ENCODE data around the gene FADS6. TPM values are rescaled to one million over a fixed set of nuclear protein-coding genes. Genes with fewer than 3 reads are reported as not detected.

FADS6 gene
- total RNA-seq, 2 experiments from 2014 or later, result not detected

DNA sequence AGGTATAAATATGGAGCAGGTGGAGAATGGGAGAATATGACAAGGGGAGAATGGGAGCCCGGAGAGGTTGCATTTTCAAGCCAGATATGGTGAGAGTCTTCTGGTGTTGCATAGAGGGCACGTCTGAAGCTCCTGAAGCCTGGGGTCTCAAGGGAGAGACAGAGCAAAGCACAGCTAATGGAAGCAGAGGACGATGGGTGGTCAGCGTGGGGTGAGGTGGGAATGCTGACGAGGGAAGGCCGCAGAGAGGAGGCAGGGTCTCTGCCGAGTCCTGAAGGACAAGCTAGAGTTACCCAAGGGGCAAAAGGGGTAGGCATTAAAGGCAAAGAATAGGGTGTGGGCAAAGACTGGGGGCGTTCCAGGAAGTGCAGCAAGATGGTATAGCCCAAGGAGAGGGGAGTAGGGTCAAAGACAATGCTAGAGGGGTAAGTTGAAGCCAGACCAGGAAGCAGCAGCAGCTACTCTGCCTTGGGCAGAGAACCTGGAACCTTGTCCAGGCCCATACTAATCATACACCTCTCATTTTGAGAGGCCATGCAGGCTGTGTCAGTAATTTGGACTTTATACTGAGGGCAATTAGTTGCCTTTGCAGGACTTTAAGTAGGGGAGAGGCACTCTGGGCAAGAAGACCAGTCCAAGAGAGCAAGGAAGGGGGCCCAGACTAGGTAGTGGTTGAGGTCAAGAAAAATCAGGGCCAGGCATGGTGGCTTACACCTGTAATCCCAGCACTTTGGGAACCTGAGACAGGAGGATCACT, 44.9 kb upstream of the FADS6 start:
- no peaks in the 10 kb centered on the region for H3K36me3 ChIP-seq (ENCODE audit: insufficient read depth, low read length)
- H3K4me3 Mint-ChIP-seq, result no peak overlapping the region
- intact Hi-C loops (cut with DNase I, micrococcal nuclease), result loop anchor here in 1 of 2 experiments (10.0 kb wide), 1 partner anchor 514 kb away; no protein-coding TSS in a partner anchor
- TF ChIP-seq, protein P1, sequence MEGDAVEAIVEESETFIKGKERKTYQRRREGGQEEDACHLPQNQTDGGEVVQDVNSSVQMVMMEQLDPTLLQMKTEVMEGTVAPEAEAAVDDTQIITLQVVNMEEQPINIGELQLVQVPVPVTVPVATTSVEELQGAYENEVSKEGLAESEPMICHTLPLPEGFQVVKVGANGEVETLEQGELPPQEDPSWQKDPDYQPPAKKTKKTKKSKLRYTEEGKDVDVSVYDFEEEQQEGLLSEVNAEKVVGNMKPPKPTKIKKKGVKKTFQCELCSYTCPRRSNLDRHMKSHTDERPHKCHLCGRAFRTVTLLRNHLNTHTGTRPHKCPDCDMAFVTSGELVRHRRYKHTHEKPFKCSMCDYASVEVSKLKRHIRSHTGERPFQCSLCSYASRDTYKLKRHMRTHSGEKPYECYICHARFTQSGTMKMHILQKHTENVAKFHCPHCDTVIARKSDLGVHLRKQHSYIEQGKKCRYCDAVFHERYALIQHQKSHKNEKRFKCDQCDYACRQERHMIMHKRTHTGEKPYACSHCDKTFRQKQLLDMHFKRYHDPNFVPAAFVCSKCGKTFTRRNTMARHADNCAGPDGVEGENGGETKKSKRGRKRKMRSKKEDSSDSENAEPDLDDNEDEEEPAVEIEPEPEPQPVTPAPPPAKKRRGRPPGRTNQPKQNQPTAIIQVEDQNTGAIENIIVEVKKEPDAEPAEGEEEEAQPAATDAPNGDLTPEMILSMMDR (IDR thresholded peaks at IDR 0.05), result no peak
- no peaks in the 10 kb centered on the region for H3K9me3 Mint-ChIP-seq
- ATAC-seq (ENCODE audit: poor library complexity) (no peak), DNase-seq (no peak)
- no peaks in the 10 kb centered on the region for H3K36me3 Mint-ChIP-seq (ENCODE audit: low read depth)
- no peak overlapping the region for H3K27ac ChIP-seq (ENCODE audit: low read depth in 1 of 2, low read length in 2 of 2)
- peaks cover 0 to 11% of the 10 kb centered on the region in 2 experiments for H3K9me3 ChIP-seq (ENCODE audit: control insufficient read depth in 1 of 2, insufficient read depth in 1 of 2, low read length in 2 of 2)
- no peaks in the 10 kb centered on the region for H3K4me1 Mint-ChIP-seq (ENCODE audit: low read depth)
- POLR2A ChIA-PET, result no interaction called here
- H3K27me3 ChIP-seq (ENCODE audit: control insufficient read depth in 1 of 2, insufficient read depth in 2 of 2, low read length in 2 of 2), result peaks cover 38 to 42% of the 10 kb centered on the region in 2 experiments
- peaks cover 9% of the 10 kb centered on the region for H3K4me1 ChIP-seq (ENCODE audit: insufficient read depth, low read length)
- no peak overlapping the region for H3K4me3 ChIP-seq (ENCODE audit: low read length)
- peaks cover 68% of the 10 kb centered on the region for H3K27me3 Mint-ChIP-seq
- CTCF ChIA-PET, result interaction anchor here (1.0 kb wide), 1 partner anchor 19 kb away, joined by 3 read pairs; no protein-coding TSS in a partner anchor
- H3K27ac Mint-ChIP-seq, result no peak overlapping the region

DNA sequence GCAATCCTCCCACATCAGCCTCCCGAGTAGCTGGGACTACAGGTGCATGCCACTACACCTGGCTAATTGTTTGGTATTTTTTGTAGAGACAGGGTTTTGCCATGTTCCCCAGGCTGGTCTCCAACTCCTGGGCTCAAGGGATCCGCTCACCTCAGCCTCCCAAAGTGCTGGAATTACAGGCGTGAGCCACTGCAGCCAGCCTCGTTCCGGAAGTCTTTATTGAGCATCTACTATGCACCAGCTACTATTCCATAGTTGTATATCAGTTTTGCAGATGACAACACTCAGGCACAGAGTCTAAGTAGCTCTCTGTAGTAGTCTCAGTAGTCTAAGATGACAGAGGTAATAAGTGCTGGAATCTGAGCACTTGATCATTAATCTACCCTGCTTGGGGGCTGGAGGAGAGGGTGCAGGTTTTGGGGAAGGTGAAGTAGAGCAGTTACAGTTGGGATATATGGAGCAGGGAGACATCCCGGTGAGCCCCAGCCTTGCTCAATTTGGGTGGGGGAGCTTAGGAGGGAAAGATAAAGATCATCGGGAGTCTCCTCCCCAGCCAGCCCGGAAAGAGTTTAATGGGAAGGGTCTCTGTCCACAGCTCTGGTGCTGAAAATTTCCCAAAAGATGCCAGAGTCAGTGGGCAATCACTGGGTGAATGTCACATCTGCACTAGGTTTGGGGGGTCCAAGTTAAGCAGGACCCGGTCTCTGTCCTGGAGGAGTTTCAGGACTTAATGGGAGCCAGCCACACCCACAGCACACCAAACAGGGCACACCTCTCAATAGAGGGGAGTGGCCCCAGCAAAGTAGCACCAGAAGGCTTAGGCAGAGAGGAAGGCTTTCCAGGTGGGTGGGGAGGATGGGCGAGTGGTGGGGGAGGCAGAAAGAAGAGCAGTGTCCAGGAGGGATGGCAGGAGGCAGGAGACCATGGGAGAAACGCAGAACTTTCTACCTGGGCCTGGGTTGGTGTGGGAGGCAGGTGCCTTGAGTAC, 43.9 kb upstream of the FADS6 start:
- POLR2A ChIA-PET, result no interaction called here
- TF ChIP-seq, protein P1 (IDR thresholded peaks at IDR 0.05), result no peak
- peaks cover 0 to 11% of the 10 kb centered on the region in 2 experiments for H3K9me3 ChIP-seq (ENCODE audit: control insufficient read depth in 1 of 2, insufficient read depth in 1 of 2, low read length in 2 of 2)
- no peak overlapping the region for H3K27ac ChIP-seq (ENCODE audit: low read depth in 1 of 2, low read length in 2 of 2)
- Mint-ChIP-seq H3K4me1 (ENCODE audit: low read depth) (no peaks in the 10 kb centered on the region), H3K9me3 (no peaks in the 10 kb centered on the region), H3K27me3 (peaks cover 71% of the 10 kb centered on the region), H3K27ac (no peak overlapping the region), H3K36me3 (ENCODE audit: low read depth) (no peaks in the 10 kb centered on the region), H3K4me3 (no peak overlapping the region)
- H3K4me3 ChIP-seq (ENCODE audit: low read length), result no peak overlapping the region
- peaks cover 9% of the 10 kb centered on the region for H3K4me1 ChIP-seq (ENCODE audit: insufficient read depth, low read length)
- no peak for DNase-seq
- CTCF ChIA-PET, result interaction anchor here (0.6 kb wide), 1 partner anchor 138 kb away, joined by 3 read pairs; no protein-coding TSS in a partner anchor
- ATAC-seq (ENCODE audit: poor library complexity), result no peak
- H3K27me3 ChIP-seq (ENCODE audit: control insufficient read depth in 1 of 2, insufficient read depth in 2 of 2, low read length in 2 of 2), result peaks cover 48% of the 10 kb centered on the region in 2 experiments
- intact Hi-C loops (cut with DNase I, micrococcal nuclease), result loop anchor here in 1 of 2 experiments (10.0 kb wide), 1 partner anchor 513 kb away; no protein-coding TSS in a partner anchor
- no peaks in the 10 kb centered on the region for H3K36me3 ChIP-seq (ENCODE audit: insufficient read depth, low read length)

DNA sequence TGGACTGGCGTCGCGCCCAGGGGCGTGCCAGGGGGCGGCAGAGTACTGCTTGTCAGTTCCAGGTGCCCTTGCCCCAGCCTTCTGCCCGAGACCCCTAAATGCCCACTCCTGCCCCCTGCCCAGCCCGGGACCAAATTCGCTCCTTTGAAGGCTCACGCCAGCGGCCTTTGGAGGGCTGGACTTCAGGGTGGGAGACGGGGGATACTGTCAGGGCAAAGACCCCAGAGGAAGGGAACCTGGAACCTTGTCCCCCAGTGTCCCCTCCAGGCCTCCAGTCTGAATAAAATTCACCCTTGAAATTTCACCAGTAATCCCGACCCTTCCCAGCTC, 43.0 kb upstream of the FADS6 start:
- H3K4me3 Mint-ChIP-seq, result no peak overlapping the region
- Histone ChIP-seq H3K27me3 (ENCODE audit: control insufficient read depth in 1 of 2, insufficient read depth in 2 of 2, low read length in 2 of 2) (peaks cover 48 to 54% of the 10 kb centered on the region in 2 experiments), H3K4me1 (ENCODE audit: insufficient read depth, low read length) (peaks cover 9% of the 10 kb centered on the region), H3K36me3 (ENCODE audit: insufficient read depth, low read length) (no peaks in the 10 kb centered on the region), H3K9me3 (ENCODE audit: control insufficient read depth in 1 of 2, insufficient read depth in 1 of 2, low read length in 2 of 2) (peaks cover 0 to 11% of the 10 kb centered on the region in 2 experiments), H3K4me3 (ENCODE audit: low read length) (no peak overlapping the region), H3K27ac (ENCODE audit: low read depth in 1 of 2, low read length in 2 of 2) (no peak overlapping the region)
- ChIA-PET CTCF (no interaction called here), POLR2A (no interaction called here)
- intact Hi-C loops (cut with DNase I, micrococcal nuclease), result loop anchor here in 1 of 2 experiments (10.0 kb wide), 1 partner anchor 512 kb away; no protein-coding TSS in a partner anchor
- H3K27me3 Mint-ChIP-seq, result peaks cover 74% of the 10 kb centered on the region
- TF ChIP-seq, protein P1 (IDR thresholded peaks at IDR 0.05), result no peak
- DNase-seq (no peak), ATAC-seq (ENCODE audit: poor library complexity) (no peak)
- H3K9me3 Mint-ChIP-seq, result no peaks in the 10 kb centered on the region
- H3K36me3 Mint-ChIP-seq (ENCODE audit: low read depth), result no peaks in the 10 kb centered on the region
- no peak overlapping the region for H3K27ac Mint-ChIP-seq
- no peaks in the 10 kb centered on the region for H3K4me1 Mint-ChIP-seq (ENCODE audit: low read depth)
